Stimulated activated naive CD8-positive, alpha-beta T cell treated with anti-CD3 and anti-CD28 coated beads, Interleukin-15, amount 100 ng/mL, for 72 hours (primary cell): ENCODE results near the gene SERINC5.

Experiments
- ATAC-seq: fragments of 150-1000 bp; cut with Tn5 transposase; 2 replicates; pipeline ENCODE4 v1.10.0; 2021; ENCODE audit warnings: mild to moderate bottlenecking, moderate library complexity
- DNase-seq, 2 donors: peaks; one replicate each; pipeline ENCODE4 v3.0.0; 2021 to 2022
- H3K27ac Mint-ChIP-seq, 2 donors: one replicate each; pipeline ENCODE4 v1.8.0; 2022; ENCODE audit warnings: mild to moderate bottlenecking in 2 of 2, mixed read lengths in 2 of 2, moderate library complexity in 2 of 2
- H3K27me3 Mint-ChIP-seq: one replicate; pipeline ENCODE4 v1.8.0; 2022; ENCODE audit warnings: mixed read lengths
- H3K4me1 Mint-ChIP-seq: one replicate; pipeline ENCODE4 v1.8.0; 2022; ENCODE audit warnings: mild to moderate bottlenecking, mixed read lengths
- H3K4me3 Mint-ChIP-seq, 2 donors: one replicate each; pipeline ENCODE4 v1.8.0; 2022; ENCODE audit warnings: mild to moderate bottlenecking in 2 of 2, mixed read lengths in 2 of 2, moderate library complexity in 1 of 2
- H3K9me3 Mint-ChIP-seq, 2 donors: one replicate each; pipeline ENCODE4 v1.8.0; 2022; ENCODE audit warnings: mixed read lengths in 2 of 2

The SERINC5 gene

DNA sequence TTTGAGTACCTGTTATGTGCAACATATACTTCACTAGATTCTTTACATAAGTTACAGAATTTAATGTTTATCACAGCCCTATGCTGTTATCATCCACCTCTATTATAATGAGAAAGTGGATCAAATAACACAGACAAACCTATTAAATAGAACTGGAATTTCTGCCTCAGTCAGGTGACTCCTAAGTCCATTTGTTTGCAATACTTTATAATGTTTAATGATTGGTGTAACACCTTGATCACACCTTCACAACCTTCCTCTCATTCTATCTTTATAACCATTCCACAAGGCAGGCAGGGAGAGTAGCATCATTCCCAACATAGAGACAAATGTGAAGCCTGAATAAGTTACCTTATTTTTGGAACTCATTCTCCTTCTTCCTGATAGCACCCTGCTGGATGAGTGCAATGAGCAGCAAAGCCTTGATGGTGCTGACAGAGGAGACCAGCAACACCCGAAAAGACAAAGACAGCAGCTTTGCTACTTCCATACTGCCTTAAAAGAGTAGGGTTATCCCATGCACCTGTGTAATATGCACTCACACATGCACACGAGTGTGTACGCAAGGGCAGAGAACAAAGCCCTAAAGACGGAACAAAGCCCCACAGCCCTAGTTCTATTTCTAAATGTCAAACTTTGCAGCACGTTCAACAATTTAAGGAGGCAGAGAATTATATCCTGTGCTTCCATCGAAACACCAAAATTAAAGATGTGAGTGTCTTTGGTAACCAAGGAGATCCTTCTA, 30.5 kb downstream of the SERINC5 start:
- no peak for DNase-seq
- peaks cover 82% of the 10 kb centered on the region for H3K4me1 Mint-ChIP-seq
- no peaks in the 10 kb centered on the region for H3K27me3 Mint-ChIP-seq
- ATAC-seq: no peak
- H3K27ac Mint-ChIP-seq: peak overlapping the region; percentile 4 to 92
- peak overlapping the region; percentile 66 to 73 for H3K4me3 Mint-ChIP-seq
- no peaks in the 10 kb centered on the region for H3K9me3 Mint-ChIP-seq

GRCh38 chr5:80223561-80223960, 32.3 kb downstream of the SERINC5 start:
- no peak overlapping the region for H3K27ac Mint-ChIP-seq

DNA sequence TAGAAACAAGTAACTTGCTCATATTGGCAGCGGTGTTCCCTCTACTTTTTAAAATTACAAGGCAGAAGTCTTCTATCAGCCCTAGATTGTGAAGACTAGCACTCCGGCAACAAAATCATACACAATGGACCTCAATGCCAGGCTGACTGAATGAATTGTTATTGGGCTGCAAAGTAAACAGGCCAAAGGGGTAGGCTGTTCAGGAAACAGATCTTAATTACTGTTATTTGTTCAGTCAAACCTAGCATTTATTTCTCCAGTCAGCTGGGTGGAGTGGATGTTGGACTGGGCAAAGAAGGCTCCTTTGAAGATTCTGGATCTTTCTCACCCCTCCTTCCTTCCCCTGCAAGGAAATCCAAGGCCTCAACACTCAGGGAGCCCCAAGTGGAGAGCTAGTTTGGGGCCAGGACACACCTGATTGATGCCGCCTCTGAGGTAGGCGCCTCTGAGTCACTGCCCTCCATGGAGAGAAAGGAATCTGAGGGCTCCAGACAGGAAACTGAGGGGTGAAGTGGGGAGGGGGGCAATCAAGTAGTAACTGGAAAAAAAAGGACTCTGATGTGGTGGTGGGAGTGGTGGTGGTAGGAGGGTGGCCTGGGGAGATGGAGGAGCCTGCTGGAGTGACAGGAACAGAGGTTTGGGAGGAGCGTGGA, 35.5 kb downstream of the SERINC5 start:
- H3K9me3 Mint-ChIP-seq: peaks cover 0 to under 1% of the 10 kb centered on the region in 2 donors
- peak overlapping the region; percentile 55 to 69 for H3K27ac Mint-ChIP-seq
- no peaks in the 10 kb centered on the region for H3K27me3 Mint-ChIP-seq
- ATAC-seq (no peak), DNase-seq (no peak)
- H3K4me3 Mint-ChIP-seq: no peak overlapping the region
- peaks cover 84% of the 10 kb centered on the region for H3K4me1 Mint-ChIP-seq

More at GRCh38 chr5:80223561-80223960, 32.3 kb downstream of the SERINC5 start:
- Mint-ChIP-seq H3K27me3 (no peaks in the 10 kb centered on the region), H3K4me3 (no peak overlapping the region), H3K4me1 (peaks cover 84% of the 10 kb centered on the region), H3K9me3 (no peaks in the 10 kb centered on the region)
- DNase-seq (no peak), ATAC-seq (no peak)

DNA sequence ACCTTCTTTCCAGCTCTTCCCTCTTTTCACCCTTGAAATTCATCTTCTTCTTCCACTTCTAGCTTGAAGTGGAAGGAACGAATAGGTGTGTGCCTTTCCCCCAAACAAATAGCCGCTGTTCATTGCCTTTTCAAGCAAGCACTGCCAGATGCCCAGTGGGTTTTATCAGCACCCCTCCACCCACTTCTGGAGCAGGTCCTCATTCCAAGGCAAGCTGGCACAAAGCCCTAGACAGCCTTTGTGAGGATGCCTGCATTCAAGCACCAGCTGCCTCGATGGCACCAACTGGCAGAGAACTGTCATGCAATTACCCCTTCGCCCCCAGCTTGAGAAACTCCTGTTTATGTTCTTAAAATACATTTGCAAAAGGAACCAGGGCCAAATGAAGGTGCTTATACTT, 36.5 kb downstream of the SERINC5 start:
- Mint-ChIP-seq H3K4me1 (peaks cover 85% of the 10 kb centered on the region), H3K4me3 (peak overlapping the region; percentile 13 to 25), H3K27ac (peak overlapping the region; percentile 44 to 93), H3K27me3 (no peaks in the 10 kb centered on the region), H3K9me3 (peaks cover 0 to 5% of the 10 kb centered on the region in 2 donors)
- ATAC-seq (no peak), DNase-seq (no peak)

- peaks cover 98% of the 10 kb centered on the region for H3K4me1 Mint-ChIP-seq
- H3K9me3 Mint-ChIP-seq: peaks cover 0 to 5% of the 10 kb centered on the region in 2 donors
- H3K27me3 Mint-ChIP-seq: no peaks in the 10 kb centered on the region
- peak overlapping the region; percentile 52 to 56 for H3K27ac Mint-ChIP-seq
- DNase-seq (no peak), ATAC-seq (no peak)
- peak overlapping the region; percentile 69 to 75 for H3K4me3 Mint-ChIP-seq
Observed at GRCh38 chr5:80217667-80218066, 38.2 kb downstream of the SERINC5 start.

DNA sequence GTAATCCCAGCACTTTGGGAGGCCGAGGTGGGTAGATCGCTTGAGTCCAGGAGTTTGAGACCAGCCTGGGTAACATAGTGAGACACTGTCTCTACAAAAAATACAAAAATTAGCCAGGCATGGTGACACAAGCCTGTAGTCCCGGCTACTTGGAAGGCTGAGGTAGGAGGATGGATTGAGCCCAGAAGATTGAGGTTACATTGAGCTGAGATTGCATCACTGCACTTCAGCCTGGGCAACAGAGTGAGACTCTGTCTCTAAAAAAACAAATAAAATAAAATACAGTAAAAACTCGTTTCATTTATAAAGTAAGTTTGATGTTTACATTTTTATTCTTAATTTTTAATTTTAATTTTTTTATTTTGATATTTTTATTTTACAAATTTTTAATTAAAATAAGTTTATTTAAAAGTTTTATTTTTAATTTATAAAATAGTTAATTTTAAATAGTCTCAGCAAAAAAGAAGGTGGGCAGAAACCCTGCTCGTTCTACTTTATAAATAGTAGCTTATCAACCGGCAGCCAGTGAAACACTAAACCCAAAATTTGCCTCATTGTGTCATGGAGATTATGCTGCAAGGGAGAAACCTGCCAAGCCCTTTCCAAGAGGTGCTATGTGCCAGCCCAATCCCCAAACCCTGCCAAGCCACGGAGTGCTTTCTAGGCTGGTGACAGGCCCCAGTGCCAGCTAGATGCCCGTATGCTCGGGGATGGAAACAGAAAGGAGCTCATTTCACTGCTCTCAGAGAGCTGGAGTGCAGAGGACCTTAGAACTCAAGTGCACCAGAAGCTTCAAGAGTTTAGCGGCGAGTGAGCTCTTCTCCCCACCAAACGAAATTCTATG, 38.9 kb downstream of the SERINC5 start:
- Mint-ChIP-seq H3K9me3 (peaks cover 0 to 5% of the 10 kb centered on the region in 2 donors), H3K27ac (peak overlapping the region; percentile 97 to 98), H3K4me3 (peak overlapping the region; percentile 69 to 75), H3K27me3 (no peaks in the 10 kb centered on the region), H3K4me1 (peaks cover 99% of the 10 kb centered on the region)
- DNase-seq (peak in 1 of 2 donors; percentile 58), ATAC-seq (peak; percentile 35)

- peaks cover 0 to 5% of the 10 kb centered on the region in 2 donors for H3K9me3 Mint-ChIP-seq
- ATAC-seq (peak; percentile 27), DNase-seq (no peak)
- peaks cover 100% of the 10 kb centered on the region for H3K4me1 Mint-ChIP-seq
- H3K27ac Mint-ChIP-seq: peak overlapping the region; percentile 97 to 98
- H3K27me3 Mint-ChIP-seq: no peaks in the 10 kb centered on the region
- H3K4me3 Mint-ChIP-seq: peak overlapping the region; percentile 61 to 75
Observed at GRCh38 chr5:80216096-80216495, 39.8 kb downstream of the SERINC5 start.

- peak overlapping the region; percentile 61 to 75 for H3K4me3 Mint-ChIP-seq
- H3K27me3 Mint-ChIP-seq: no peaks in the 10 kb centered on the region
- peaks cover 100% of the 10 kb centered on the region for H3K4me1 Mint-ChIP-seq
- peaks cover 0 to 5% of the 10 kb centered on the region in 2 donors for H3K9me3 Mint-ChIP-seq
- peak overlapping the region; percentile 97 to 98 for H3K27ac Mint-ChIP-seq
- peak; percentile 62 for ATAC-seq
- DNase-seq: peak in 1 of 2 donors; percentile 40
Observed at GRCh38 chr5:80215523-80215922, 40.3 kb downstream of the SERINC5 start.

DNA sequence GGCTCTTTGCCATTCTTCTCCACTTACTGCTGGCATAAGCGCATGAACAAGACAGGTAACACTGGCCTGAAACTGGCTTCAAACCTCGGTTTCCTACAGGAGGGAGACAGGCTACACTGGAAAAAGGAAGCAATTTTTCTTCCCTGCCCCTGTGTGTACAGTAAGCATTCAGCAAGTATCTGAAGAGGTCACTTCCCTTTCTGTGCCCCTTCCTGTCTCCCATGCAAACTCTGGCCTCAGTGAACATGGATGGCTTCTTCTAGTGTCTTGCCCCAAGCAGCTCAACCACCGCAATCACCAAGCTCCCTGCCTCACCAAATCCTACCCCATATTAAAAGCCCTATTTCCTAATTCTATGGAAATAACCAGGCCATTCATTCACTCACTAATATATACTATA, 42.4 kb downstream of the SERINC5 start:
- H3K4me1 Mint-ChIP-seq: peaks cover 100% of the 10 kb centered on the region
- no peak for ATAC-seq
- peaks cover 0 to 5% of the 10 kb centered on the region in 2 donors for H3K9me3 Mint-ChIP-seq

GRCh38 chr5:80212171-80212667, 43.6 kb downstream of the SERINC5 start:
- no peak for DNase-seq
- H3K4me3 Mint-ChIP-seq: peak overlapping the region; percentile 47 to 61
- ATAC-seq: peak; percentile 65

More for the DNA sequence above, 42.4 kb downstream of the SERINC5 start:
- Mint-ChIP-seq H3K4me3 (peak overlapping the region; percentile 2 to 6), H3K27ac (peak overlapping the region; percentile 81 to 90), H3K27me3 (no peaks in the 10 kb centered on the region)
- DNase-seq: no peak

GRCh38 chr5:80211327-80211726, 44.5 kb downstream of the SERINC5 start:
- ATAC-seq: peak; percentile 5
- H3K9me3 Mint-ChIP-seq: peaks cover 0 to 5% of the 10 kb centered on the region in 2 donors
- peaks cover 100% of the 10 kb centered on the region for H3K4me1 Mint-ChIP-seq
- no peak for DNase-seq
- H3K27me3 Mint-ChIP-seq: no peaks in the 10 kb centered on the region
- no peak overlapping the region for H3K27ac Mint-ChIP-seq
- peak overlapping the region; percentile 30 to 53 for H3K4me3 Mint-ChIP-seq

More at GRCh38 chr5:80212171-80212667, 43.6 kb downstream of the SERINC5 start:
- peaks cover 0 to 5% of the 10 kb centered on the region in 2 donors for H3K9me3 Mint-ChIP-seq
- H3K27ac Mint-ChIP-seq: peak overlapping the region in 1 of 2 donors; percentile 79
- H3K4me1 Mint-ChIP-seq: peaks cover 100% of the 10 kb centered on the region
- H3K27me3 Mint-ChIP-seq: no peaks in the 10 kb centered on the region

DNA sequence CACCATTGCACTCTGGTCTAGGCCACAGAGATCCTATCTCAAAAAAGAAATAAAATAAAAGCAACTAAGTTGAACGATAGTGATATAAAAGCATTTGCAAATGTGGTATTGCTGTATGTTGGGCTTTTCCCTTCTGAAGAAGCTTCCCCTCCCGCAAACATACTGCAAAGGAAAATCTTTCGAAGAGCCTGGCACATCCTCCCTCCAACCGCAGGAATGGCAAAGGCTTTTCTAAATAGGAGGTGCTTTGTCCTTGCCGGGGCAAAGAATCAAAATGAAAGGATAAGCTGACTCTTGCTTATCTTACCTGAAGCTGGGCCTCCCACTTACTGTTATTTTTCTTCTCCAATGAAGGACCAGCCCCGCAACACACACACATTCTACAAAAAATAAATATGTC, 45.8 kb downstream of the SERINC5 start:
- DNase-seq (no peak), ATAC-seq (no peak)
- H3K4me3 Mint-ChIP-seq: peak overlapping the region; percentile 7 to 30
- peak overlapping the region; percentile 20 to 87 for H3K27ac Mint-ChIP-seq
- H3K9me3 Mint-ChIP-seq: peaks cover 0 to 1% of the 10 kb centered on the region in 2 donors
- H3K4me1 Mint-ChIP-seq: peaks cover 100% of the 10 kb centered on the region
- H3K27me3 Mint-ChIP-seq: no peaks in the 10 kb centered on the region

DNA sequence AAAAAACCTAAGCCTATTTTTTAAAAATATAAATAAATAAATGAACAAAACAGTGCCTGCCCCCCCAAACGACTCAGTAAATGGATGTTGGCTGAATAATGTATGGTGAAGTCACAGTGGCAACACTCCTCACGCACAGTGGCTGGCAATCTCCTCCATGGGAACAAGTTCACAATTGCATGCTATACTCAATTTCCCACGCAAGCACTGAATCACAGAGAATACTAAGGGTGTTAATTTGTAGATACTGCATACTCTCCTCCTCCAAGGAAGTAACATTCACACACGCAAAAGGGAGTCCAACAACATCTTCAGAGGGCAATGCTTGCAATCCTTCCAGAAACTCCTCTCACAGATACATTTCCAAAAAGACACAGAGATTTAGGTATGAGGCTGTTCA, 47.5 kb downstream of the SERINC5 start:
- peak overlapping the region in 1 of 2 donors; percentile 64 for H3K27ac Mint-ChIP-seq
- ATAC-seq: no peak

GRCh38 chr5:80207832-80208231, 48.0 kb downstream of the SERINC5 start:
- no peak overlapping the region for H3K27ac Mint-ChIP-seq
- H3K4me3 Mint-ChIP-seq: no peak overlapping the region
- DNase-seq (no peak), ATAC-seq (no peak)
- no peaks in the 10 kb centered on the region for H3K9me3 Mint-ChIP-seq
- no peaks in the 10 kb centered on the region for H3K27me3 Mint-ChIP-seq
- peaks cover 95% of the 10 kb centered on the region for H3K4me1 Mint-ChIP-seq

More for the DNA sequence above, 47.5 kb downstream of the SERINC5 start:
- peaks cover 98% of the 10 kb centered on the region for H3K4me1 Mint-ChIP-seq
- no peak for DNase-seq
- H3K4me3 Mint-ChIP-seq: no peak overlapping the region
- H3K27me3 Mint-ChIP-seq: no peaks in the 10 kb centered on the region
- no peaks in the 10 kb centered on the region for H3K9me3 Mint-ChIP-seq

DNA sequence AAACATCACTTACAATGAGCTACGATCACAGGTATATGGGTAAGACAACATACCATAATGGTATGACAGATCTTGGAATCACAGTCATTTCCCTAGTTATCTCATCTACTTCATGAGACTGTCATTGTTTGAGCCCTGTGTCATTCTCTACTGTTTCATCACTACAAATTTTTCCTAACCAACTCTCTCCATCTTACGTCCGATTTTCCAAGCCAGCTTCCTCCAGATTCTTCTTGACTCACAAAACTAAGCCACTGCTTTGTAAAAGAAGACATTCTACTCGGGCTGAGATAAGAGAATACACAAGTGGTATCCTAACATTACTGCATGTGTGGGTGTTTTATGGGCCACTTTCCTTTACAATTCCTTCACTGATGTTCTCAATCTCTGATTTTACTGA, 49.6 kb downstream of the SERINC5 start:
- Mint-ChIP-seq H3K27ac (peak overlapping the region; percentile 79 to 95), H3K27me3 (no peaks in the 10 kb centered on the region), H3K4me3 (peak overlapping the region; percentile 35 to 62), H3K4me1 (peaks cover 95% of the 10 kb centered on the region), H3K9me3 (no peaks in the 10 kb centered on the region)
- ATAC-seq: peak; percentile 86
- DNase-seq: no peak
